ENCODE data around the gene CLSTN2. TPM values are rescaled to one million over a fixed set of nuclear protein-coding genes. Genes with fewer than 3 reads are reported as not detected.

Gene CLSTN2
- total and polyA plus RNA-seq, 2 of the 8 experiments (the other 6 are each of a cell fraction or from before 2014, with no cell fraction given), result 0.39 to 0.52 TPM

DNA sequence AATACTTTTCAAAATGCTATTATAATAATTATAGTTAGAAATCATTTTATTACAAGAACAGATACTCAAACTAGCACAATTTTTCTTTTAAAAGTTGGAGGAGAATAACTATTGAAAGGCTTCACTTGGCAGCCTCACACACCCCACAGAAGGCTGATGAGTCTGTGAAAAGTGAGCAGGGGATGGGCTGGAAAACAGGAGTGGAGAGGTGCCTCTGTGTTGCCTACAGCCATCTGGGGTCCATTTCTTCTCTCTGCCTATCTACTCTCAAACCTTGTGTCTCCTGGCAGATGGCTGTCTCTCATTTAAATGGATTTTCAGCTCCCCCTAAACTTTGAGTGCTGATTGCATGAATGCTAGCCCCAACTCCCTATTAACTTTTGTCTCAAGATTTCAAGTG, 230.8 kb downstream of the CLSTN2 start:
- no peak overlapping the region for H3K9ac ChIP-seq (replicated peaks in 1 of 4; ENCODE audit: extremely low read depth in 1 of 4, low read depth in 3 of 4, low read length in 3 of 4)
- TF ChIP-seq MAFK (IDR thresholded peaks at IDR 0.05; ENCODE audit: low read depth, low read length), result no peak
- no peak for TF ChIP-seq SP4 (IDR thresholded peaks at IDR 0.05; ENCODE audit: low read length)
- TF ChIP-seq, protein P1, sequence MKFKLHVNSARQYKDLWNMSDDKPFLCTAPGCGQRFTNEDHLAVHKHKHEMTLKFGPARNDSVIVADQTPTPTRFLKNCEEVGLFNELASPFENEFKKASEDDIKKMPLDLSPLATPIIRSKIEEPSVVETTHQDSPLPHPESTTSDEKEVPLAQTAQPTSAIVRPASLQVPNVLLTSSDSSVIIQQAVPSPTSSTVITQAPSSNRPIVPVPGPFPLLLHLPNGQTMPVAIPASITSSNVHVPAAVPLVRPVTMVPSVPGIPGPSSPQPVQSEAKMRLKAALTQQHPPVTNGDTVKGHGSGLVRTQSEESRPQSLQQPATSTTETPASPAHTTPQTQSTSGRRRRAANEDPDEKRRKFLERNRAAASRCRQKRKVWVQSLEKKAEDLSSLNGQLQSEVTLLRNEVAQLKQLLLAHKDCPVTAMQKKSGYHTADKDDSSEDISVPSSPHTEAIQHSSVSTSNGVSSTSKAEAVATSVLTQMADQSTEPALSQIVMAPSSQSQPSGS (IDR thresholded peaks at IDR 0.05; ENCODE audit: low read length), result no peak
- TF ChIP-seq GTF2F1 (IDR thresholded peaks at IDR 0.05; ENCODE audit: borderline replicate concordance, low read depth, low read length), result no peak
- no peak for TF ChIP-seq SUZ12 (IDR thresholded peaks at IDR 0.05; ENCODE audit: low read length)
- no peak for TF ChIP-seq CREB1 (IDR thresholded peaks at IDR 0.05)
- no peak for TF ChIP-seq RBBP5 (IDR thresholded peaks at IDR 0.05; ENCODE audit: borderline replicate concordance, low read depth, low read length)
- TF ChIP-seq SP2 (IDR thresholded peaks at IDR 0.05; ENCODE audit: low read length), result no peak
- TF ChIP-seq POLR2A (IDR thresholded peaks at IDR 0.05; ENCODE audit: control extremely low read depth in 1 of 2, low read depth in 2 of 2, low read length in 2 of 2), result no peak
- TF ChIP-seq CEBPB (IDR thresholded peaks at IDR 0.05; ENCODE audit: low read depth, low read length), result no peak
- no peak for TF ChIP-seq NRF1 (IDR thresholded peaks at IDR 0.05; ENCODE audit: low read depth, low read length)
- no peak for TF ChIP-seq SP1 (IDR thresholded peaks at IDR 0.05; ENCODE audit: low read depth, low read length)
- TF ChIP-seq EZH2 (IDR thresholded peaks at IDR 0.05; ENCODE audit: low read depth, low read length, severe bottlenecking), result no peak
- no peak for TF ChIP-seq BACH1 (IDR thresholded peaks at IDR 0.05; ENCODE audit: low read length)
- TF ChIP-seq, protein P2, sequence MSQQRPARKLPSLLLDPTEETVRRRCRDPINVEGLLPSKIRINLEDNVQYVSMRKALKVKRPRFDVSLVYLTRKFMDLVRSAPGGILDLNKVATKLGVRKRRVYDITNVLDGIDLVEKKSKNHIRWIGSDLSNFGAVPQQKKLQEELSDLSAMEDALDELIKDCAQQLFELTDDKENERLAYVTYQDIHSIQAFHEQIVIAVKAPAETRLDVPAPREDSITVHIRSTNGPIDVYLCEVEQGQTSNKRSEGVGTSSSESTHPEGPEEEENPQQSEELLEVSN (IDR thresholded peaks at IDR 0.05), result no peak
- H2AK5ac ChIP-seq (ENCODE audit: low read depth, low read length), result no peak overlapping the region
- no peak overlapping the region for H3K4me2 ChIP-seq (ENCODE audit: insufficient read depth in 1 of 2, low read depth in 2 of 2, low read length in 2 of 2)
- CTCF ChIA-PET (ENCODE audit: partially characterized antibody), result no interaction called here
- no peaks in the 10 kb centered on the region for H3K36me3 ChIP-seq (ENCODE audit: control insufficient read depth in 2 of 4, insufficient read depth in 4 of 4, low read length in 3 of 4)
- no peaks in the 10 kb centered on the region for H3K4me1 ChIP-seq (replicated peaks in 1 of 4; ENCODE audit: control insufficient read depth in 3 of 4, insufficient read depth in 4 of 4, low read length in 3 of 4)
- no peaks in the 10 kb centered on the region for H3K79me2 ChIP-seq (ENCODE audit: control insufficient read depth in 1 of 2, insufficient read depth in 2 of 2, low read length in 2 of 2)
- no peak overlapping the region for H4K8ac ChIP-seq (ENCODE audit: extremely low read depth, insufficient read depth, low read length)
- no peak overlapping the region for H3K4ac ChIP-seq (replicated peaks; ENCODE audit: insufficient read length, low read depth, low read length)
- no peak overlapping the region for H3K14ac ChIP-seq (ENCODE audit: insufficient read length)
- DNase-seq (ENCODE audit: low read depth in 1 of 2, low spot score in 2 of 2) (no peak), FAIRE-seq (no peak)
- H3K4me3 ChIP-seq (ENCODE audit: extremely low read depth in 1 of 4, insufficient read depth in 2 of 4, low read depth in 3 of 4, low read length in 4 of 4), result no peak overlapping the region
- H2BK15ac ChIP-seq (ENCODE audit: low read length), result no peak overlapping the region
- H3K23ac ChIP-seq (ENCODE audit: insufficient read length), result no peak overlapping the region
- POLR2A ChIA-PET (ENCODE audit: partially characterized antibody), result no interaction called here
- H3K18ac ChIP-seq (ENCODE audit: extremely low read depth, low read length), result no peak overlapping the region
- H2AFZ ChIP-seq (ENCODE audit: low read length), result no peak overlapping the region
- no peak overlapping the region for H2BK5ac ChIP-seq (ENCODE audit: low read depth, low read length)
- peaks cover 1% of the 10 kb centered on the region; the same call in 1 of the 2 replicates for H3K23me2 ChIP-seq (ENCODE audit: low read depth, low read length)
- no peaks in the 10 kb centered on the region; a peak in 1 of 7 replicates for H3K27me3 ChIP-seq (replicated peaks in 1 of 4; ENCODE audit: control insufficient read depth in 3 of 4, extremely low read depth in 1 of 4, insufficient read depth in 3 of 4, low read length in 3 of 4)
- no peak overlapping the region for H2BK120ac ChIP-seq (replicated peaks; ENCODE audit: low read depth, low read length)
- H3K27ac ChIP-seq (ENCODE audit: low read depth, low read length), result no peak overlapping the region
- H2BK20ac ChIP-seq (ENCODE audit: low read length), result no peak overlapping the region
- H3K56ac ChIP-seq (replicated peaks; ENCODE audit: insufficient read length, low read depth, low read length), result no peak overlapping the region
- H4K5ac ChIP-seq (ENCODE audit: insufficient read length, low read depth, low read length), result no peak overlapping the region
- no peak overlapping the region for H2BK12ac ChIP-seq (ENCODE audit: low read depth, low read length)
- H4K20me1 ChIP-seq (replicated peaks in 1 of 2; ENCODE audit: control insufficient read depth in 1 of 2, insufficient read depth in 2 of 2, low read length in 2 of 2), result no peaks in the 10 kb centered on the region
- no peaks in the 10 kb centered on the region for H3K9me3 ChIP-seq (ENCODE audit: insufficient read depth in 2 of 2, low read depth in 1 of 2, low read length in 1 of 2)
- no peak overlapping the region for H4K91ac ChIP-seq (replicated peaks; ENCODE audit: insufficient read length, low read length)
- no peaks in the 10 kb centered on the region for H3K79me1 ChIP-seq (ENCODE audit: low read depth, low read length)

Measured in H1 (cell line).